Endothelial cell (in vitro differentiated cells): ENCODE results near the gene FAM171A2. TPM values are rescaled to one million over a fixed set of nuclear protein-coding genes. Genes with fewer than 3 reads are reported as not detected.
A peak's percentile ranks its signal among the peaks of the same experiment; 100 is the strongest.

Experiments used
- DNase-seq: peaks from one replicate; pipeline ENCODE4 v3.0.0; 2021; ENCODE audit warnings: low spot score
- H3K27ac Mint-ChIP-seq: one replicate; pipeline ENCODE4 v1.8.0; 2021; ENCODE audit warnings: mixed read lengths, inconsistent platforms; ENCODE audit not compliant: unreplicated experiment
- H3K27me3 Mint-ChIP-seq: one replicate; pipeline ENCODE4 v1.8.0; 2021; ENCODE audit warnings: mild to moderate bottlenecking, moderate library complexity, mixed read lengths, inconsistent platforms; ENCODE audit not compliant: unreplicated experiment
- H3K36me3 Mint-ChIP-seq: one replicate; pipeline ENCODE4 v1.8.0; 2021; ENCODE audit warnings: mild to moderate bottlenecking, low read depth, mixed read lengths, inconsistent platforms; ENCODE audit not compliant: unreplicated experiment
- H3K4me1 Mint-ChIP-seq: one replicate; pipeline ENCODE4 v1.8.0; 2021; ENCODE audit warnings: mild to moderate bottlenecking, mixed read lengths, inconsistent platforms; ENCODE audit not compliant: unreplicated experiment
- H3K4me3 Mint-ChIP-seq: one replicate; pipeline ENCODE4 v1.8.0; 2021; ENCODE audit warnings: mild to moderate bottlenecking, mixed read lengths, inconsistent platforms; ENCODE audit not compliant: unreplicated experiment
- H3K9me3 Mint-ChIP-seq: one replicate; pipeline ENCODE4 v1.8.0; 2021; ENCODE audit warnings: mixed read lengths, inconsistent platforms; ENCODE audit not compliant: unreplicated experiment
- CTCF ChIP-seq: fragments of 200-600 bp; sonication (generic); IDR thresholded peaks from one replicate; pipeline ENCODE4 v1.5.0; 2021; ENCODE audit warnings: antibody characterized with exemption; ENCODE audit not compliant: unreplicated experiment
- total RNA-seq: library from RNA; stranded (reverse); fragmentation: NEBNext Ultra II Directional; extraction: Animal tissue kit (Norgen Biotek cat#: 25700); gene quantifications from one replicate; pipeline ENCODE4 v1.2.1, GENCODE V29; 2021; ENCODE audit not compliant: unreplicated experiment

Gene FAM171A2
- total RNA-seq, 1 donor from 2014 or later, result 53.7 TPM

- peaks cover 9% of the 10 kb centered on the region for H3K27me3 Mint-ChIP-seq
- H3K4me3 Mint-ChIP-seq, result peak overlapping the region; percentile 48
- no peaks in the 10 kb centered on the region for H3K9me3 Mint-ChIP-seq
- H3K36me3 Mint-ChIP-seq, result peaks cover 36% of the 10 kb centered on the region
- no peaks in the 10 kb centered on the region for H3K4me1 Mint-ChIP-seq
- H3K27ac Mint-ChIP-seq, result no peak overlapping the region
- TF ChIP-seq CTCF, result peak; percentile 50
- DNase-seq, result no peak
Measured at GRCh38 chr17:44400226-44400847, 36.7 kb upstream of the FAM171A2 start.

DNA sequence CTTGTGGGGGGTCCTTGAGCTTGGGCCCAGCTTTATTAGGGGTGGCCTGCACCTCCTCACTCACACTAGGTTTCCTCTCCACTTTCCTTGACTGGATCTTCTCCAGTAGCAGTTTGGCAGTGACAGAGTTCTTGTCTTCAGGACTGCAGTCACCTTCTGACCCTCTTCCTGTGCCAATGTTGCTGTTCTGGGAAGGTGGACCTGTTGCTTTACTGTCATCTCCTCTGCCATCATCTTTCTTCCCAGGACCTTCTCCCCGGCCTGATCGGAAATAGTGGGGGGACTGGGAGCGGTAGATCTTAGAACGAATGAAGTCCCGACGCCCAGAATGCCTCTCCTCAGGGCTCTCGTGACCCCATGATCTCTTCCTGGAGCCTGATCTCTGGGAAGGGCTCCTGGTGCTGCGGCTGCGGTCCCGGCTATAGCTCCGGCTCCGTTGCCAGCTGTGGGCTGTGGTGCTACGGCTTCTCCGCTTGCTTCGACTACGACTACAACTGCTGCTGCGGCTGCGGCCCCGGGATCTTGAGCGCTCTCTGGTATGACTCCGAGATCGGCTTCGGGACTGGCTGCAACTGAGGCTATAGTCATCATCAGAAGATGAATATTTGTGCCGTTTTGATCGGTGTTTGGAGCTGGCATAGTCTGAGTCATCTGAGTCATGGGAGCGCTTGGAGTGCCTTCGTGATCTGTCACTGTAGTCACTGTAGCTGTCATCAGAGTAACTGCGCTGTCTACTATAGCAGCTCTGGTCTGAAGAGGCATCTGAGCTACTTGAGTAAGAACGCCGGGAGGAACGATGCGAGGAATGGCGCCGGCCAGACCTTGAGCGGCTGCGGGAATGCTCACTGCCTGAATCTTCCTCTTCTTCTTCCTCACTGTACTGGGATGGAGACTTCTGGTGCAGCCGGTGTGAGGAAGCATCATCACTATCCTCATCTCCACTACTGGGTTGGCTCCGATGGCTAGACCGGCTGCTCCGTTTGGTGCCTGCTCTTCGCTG is 35.3 kb upstream of the FAM171A2 start:
- H3K4me3 Mint-ChIP-seq, result no peak overlapping the region
- H3K9me3 Mint-ChIP-seq, result no peaks in the 10 kb centered on the region
- no peak for TF ChIP-seq CTCF
- H3K27ac Mint-ChIP-seq, result no peak overlapping the region
- H3K27me3 Mint-ChIP-seq, result peaks cover 13% of the 10 kb centered on the region
- H3K36me3 Mint-ChIP-seq, result peaks cover 36% of the 10 kb centered on the region
- no peak for DNase-seq
- peaks cover 2% of the 10 kb centered on the region for H3K4me1 Mint-ChIP-seq

DNA sequence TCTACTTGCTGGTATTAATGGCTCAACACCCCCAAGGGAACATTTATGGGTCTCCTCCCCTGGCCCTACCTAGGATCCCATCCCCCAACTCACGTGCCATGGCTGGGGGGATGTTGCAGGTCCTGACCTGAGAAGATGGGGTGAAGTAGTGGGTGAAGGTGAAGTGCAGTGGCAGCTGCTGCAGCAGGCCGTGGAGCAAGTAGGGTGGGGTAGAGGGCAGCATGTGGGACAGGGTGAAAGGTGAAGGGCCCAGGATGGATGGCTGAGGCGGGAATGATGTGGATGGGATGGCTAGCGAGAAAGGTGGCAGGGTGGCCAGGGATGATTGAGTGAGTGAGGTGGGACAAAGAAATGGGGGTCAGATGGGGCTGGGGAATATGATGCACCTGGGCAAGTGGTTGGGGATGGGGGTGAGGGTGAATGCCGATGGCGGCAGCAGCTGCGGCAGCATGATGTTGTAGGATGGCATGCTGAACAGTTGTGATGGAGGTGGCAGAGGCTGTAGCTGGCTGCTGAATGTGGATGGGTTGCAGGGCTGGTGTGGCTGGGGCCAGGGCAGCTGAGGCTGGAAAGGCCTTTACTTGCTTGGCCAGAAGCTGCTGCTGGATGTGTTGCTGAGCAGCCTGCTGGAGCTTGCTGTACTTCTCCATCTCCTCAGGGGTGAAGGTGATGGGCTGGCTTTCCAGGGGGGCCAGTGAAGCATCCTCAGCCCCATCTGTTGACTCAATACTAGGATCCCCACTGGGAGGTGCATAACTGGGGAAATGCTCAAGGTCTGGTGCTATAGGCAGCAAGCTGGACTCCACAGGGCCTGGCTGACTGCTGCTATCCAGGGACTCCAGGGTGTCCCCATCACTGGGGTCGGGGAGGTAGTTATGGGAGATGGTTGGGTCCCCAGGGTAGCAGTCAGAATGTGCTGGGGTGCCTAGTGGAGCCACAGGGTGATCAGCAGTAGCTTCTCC is 34.1 kb upstream of the FAM171A2 start:
- H3K27me3 Mint-ChIP-seq, result peaks cover 13% of the 10 kb centered on the region
- H3K4me3 Mint-ChIP-seq, result no peak overlapping the region
- peaks cover 7% of the 10 kb centered on the region for H3K4me1 Mint-ChIP-seq
- DNase-seq, result no peak
- no peaks in the 10 kb centered on the region for H3K9me3 Mint-ChIP-seq
- TF ChIP-seq CTCF, result no peak
- peaks cover 36% of the 10 kb centered on the region for H3K36me3 Mint-ChIP-seq
- no peak overlapping the region for H3K27ac Mint-ChIP-seq

DNA sequence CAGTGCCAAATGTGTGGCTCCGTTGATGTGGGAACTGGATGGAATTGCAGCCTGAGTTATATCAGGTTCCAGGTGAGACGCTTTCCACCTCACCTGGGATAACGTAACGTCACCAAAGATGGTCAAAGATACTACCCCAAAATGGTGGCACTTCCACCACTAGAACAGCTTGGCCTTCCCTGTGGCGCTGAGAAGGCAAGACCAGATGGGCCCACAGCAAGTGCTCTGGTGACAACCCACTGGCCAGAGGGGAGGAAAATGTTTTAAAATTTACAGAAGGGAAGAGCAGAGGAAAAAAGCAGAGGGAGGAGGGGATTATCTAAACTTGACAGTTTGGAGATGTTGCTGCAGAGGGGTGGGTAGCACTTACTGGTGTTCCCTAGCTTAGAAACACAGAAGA is 33.3 kb upstream of the FAM171A2 start:
- TF ChIP-seq CTCF, result no peak
- H3K4me1 Mint-ChIP-seq, result peaks cover 7% of the 10 kb centered on the region
- peaks cover 13% of the 10 kb centered on the region for H3K27me3 Mint-ChIP-seq
- H3K27ac Mint-ChIP-seq, result no peak overlapping the region
- H3K36me3 Mint-ChIP-seq, result peaks cover 36% of the 10 kb centered on the region
- no peaks in the 10 kb centered on the region for H3K9me3 Mint-ChIP-seq
- no peak overlapping the region for H3K4me3 Mint-ChIP-seq
- DNase-seq, result no peak
